Nephron progenitor cell (in vitro differentiated cells): ENCODE measurements around the gene NOL7.

ENCODE experiments used
- DNase-seq: peaks from one replicate; pipeline ENCODE4 v3.0.0; 2021
- H3K27ac Mint-ChIP-seq: 2 replicates; pipeline ENCODE4 v1.8.0; 2021; ENCODE audit warnings: mild to moderate bottlenecking, moderate library complexity, mixed read lengths
- H3K27me3 Mint-ChIP-seq: 2 replicates; pipeline ENCODE4 v1.8.0; 2021; ENCODE audit warnings: mild to moderate bottlenecking, low read depth, mixed read lengths; ENCODE audit not compliant: poor library complexity
- H3K36me3 Mint-ChIP-seq: 2 replicates; pipeline ENCODE4 v1.8.0; 2021; ENCODE audit warnings: low read depth, mixed read lengths
- H3K4me1 Mint-ChIP-seq: 2 replicates; pipeline ENCODE4 v1.8.0; 2021; ENCODE audit warnings: mixed read lengths
- H3K4me3 Mint-ChIP-seq: 2 replicates; pipeline ENCODE4 v1.8.0; 2021; ENCODE audit warnings: mild to moderate bottlenecking, moderate library complexity, mixed read lengths
- H3K9me3 Mint-ChIP-seq: 2 replicates; pipeline ENCODE4 v1.8.0; 2021; ENCODE audit warnings: mild to moderate bottlenecking, moderate library complexity, mixed read lengths
- TF ChIP-seq, protein P1 (sequence below): fragments of 200-600 bp; sonication (generic); IDR thresholded peaks from 2 replicates; pipeline ENCODE4 v1.5.0; 2021; ENCODE audit warnings: antibody characterized with exemption

The NOL7 gene

DNA sequence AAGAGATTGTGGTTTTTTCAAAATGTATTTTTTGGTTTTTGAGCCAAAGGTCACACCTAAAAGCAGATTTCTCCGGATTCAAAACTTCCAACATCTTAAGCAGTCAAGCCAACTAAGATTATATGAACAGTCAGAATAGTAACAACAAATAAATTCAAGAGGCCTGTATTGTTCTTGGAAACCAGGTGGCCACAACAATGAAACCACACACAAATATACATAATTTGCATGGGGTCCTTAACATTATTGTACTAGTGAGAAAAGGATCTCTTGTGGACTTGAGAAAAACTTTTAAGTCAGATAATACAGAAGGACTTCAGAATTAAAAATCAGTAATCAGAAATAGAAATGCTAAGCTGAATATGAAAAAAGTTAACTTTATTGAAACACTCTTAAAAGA is 40.6 kb downstream of the NOL7 start:
- Mint-ChIP-seq H3K4me1 (no peaks in the 10 kb centered on the region), H3K4me3 (no peak overlapping the region), H3K27ac (no peak overlapping the region), H3K36me3 (peaks cover 16% of the 10 kb centered on the region), H3K9me3 (peaks cover 4% of the 10 kb centered on the region), H3K27me3 (no peaks in the 10 kb centered on the region)
- TF ChIP-seq, protein P1, sequence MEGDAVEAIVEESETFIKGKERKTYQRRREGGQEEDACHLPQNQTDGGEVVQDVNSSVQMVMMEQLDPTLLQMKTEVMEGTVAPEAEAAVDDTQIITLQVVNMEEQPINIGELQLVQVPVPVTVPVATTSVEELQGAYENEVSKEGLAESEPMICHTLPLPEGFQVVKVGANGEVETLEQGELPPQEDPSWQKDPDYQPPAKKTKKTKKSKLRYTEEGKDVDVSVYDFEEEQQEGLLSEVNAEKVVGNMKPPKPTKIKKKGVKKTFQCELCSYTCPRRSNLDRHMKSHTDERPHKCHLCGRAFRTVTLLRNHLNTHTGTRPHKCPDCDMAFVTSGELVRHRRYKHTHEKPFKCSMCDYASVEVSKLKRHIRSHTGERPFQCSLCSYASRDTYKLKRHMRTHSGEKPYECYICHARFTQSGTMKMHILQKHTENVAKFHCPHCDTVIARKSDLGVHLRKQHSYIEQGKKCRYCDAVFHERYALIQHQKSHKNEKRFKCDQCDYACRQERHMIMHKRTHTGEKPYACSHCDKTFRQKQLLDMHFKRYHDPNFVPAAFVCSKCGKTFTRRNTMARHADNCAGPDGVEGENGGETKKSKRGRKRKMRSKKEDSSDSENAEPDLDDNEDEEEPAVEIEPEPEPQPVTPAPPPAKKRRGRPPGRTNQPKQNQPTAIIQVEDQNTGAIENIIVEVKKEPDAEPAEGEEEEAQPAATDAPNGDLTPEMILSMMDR: no peak
- DNase-seq: no peak

DNA sequence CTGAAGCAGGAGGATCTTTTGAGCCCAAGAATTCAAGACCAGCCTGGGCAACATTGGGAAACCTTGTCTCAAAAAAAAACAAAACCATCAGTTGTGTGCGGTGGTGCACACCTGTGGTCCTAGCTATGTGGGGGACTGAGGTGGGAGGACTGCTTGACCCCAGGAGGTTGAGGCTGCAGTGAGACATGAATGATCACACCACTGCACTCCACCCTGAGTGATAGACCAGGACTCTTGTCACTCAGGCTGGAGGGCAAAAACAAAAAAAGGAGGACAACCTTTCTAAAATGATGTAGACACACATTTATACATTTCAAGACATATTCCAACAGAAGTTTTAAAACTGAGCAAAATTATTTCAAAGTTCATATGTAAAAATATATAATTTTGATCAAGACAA is 45.1 kb downstream of the NOL7 start:
- Mint-ChIP-seq H3K36me3 (peaks cover 15% of the 10 kb centered on the region), H3K4me3 (no peak overlapping the region), H3K27me3 (no peaks in the 10 kb centered on the region), H3K27ac (no peak overlapping the region), H3K9me3 (peaks cover 25% of the 10 kb centered on the region), H3K4me1 (peaks cover 18% of the 10 kb centered on the region)
- DNase-seq: no peak
- TF ChIP-seq, protein P1: no peak

- Mint-ChIP-seq H3K36me3 (peaks cover 14% of the 10 kb centered on the region), H3K4me3 (no peak overlapping the region), H3K9me3 (peaks cover 25% of the 10 kb centered on the region), H3K4me1 (peaks cover 18% of the 10 kb centered on the region), H3K27me3 (no peaks in the 10 kb centered on the region), H3K27ac (peak overlapping the region; percentile 5)
- no peak for DNase-seq
- TF ChIP-seq, protein P1: no peak
Observed at GRCh38 chr6:13660893-13661292, 45.8 kb downstream of the NOL7 start.

- DNase-seq: no peak
- peaks cover 25% of the 10 kb centered on the region for H3K9me3 Mint-ChIP-seq
- H3K27me3 Mint-ChIP-seq: no peaks in the 10 kb centered on the region
- peaks cover 18% of the 10 kb centered on the region for H3K36me3 Mint-ChIP-seq
- peaks cover 18% of the 10 kb centered on the region for H3K4me1 Mint-ChIP-seq
- H3K27ac Mint-ChIP-seq: no peak overlapping the region
- TF ChIP-seq, protein P1: no peak
- no peak overlapping the region for H3K4me3 Mint-ChIP-seq
Observed at GRCh38 chr6:13661647-13662046, 46.5 kb downstream of the NOL7 start.

GRCh38 chr6:13662651-13663334 is 47.7 kb downstream of the NOL7 start:
- Mint-ChIP-seq H3K9me3 (peaks cover 26% of the 10 kb centered on the region), H3K27ac (peak overlapping the region; percentile 86), H3K27me3 (no peaks in the 10 kb centered on the region), H3K4me3 (no peak overlapping the region), H3K4me1 (peaks cover 18% of the 10 kb centered on the region), H3K36me3 (peaks cover 22% of the 10 kb centered on the region)
- TF ChIP-seq, protein P1: no peak
- DNase-seq: no peak

DNA sequence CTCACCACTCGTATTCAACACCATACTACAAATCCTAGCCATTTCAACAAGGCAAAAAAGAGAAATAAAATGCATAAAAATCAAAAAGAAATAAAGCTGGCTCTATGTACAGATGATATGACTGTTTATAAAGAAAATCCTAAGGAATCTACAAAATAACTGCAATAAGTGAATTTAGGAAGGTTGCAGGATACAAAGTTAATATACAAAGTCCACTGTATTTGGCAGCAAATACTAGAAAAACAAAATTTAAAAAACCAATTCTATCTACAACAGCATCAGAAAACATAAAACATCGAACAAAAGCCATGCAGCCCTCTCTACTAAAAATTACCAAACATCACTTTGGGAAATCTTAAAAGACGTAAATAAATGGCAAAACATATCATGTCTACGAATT is 48.9 kb downstream of the NOL7 start:
- Mint-ChIP-seq H3K27me3 (no peaks in the 10 kb centered on the region), H3K4me1 (peaks cover 18% of the 10 kb centered on the region), H3K9me3 (peaks cover 38% of the 10 kb centered on the region), H3K4me3 (no peak overlapping the region), H3K27ac (no peak overlapping the region), H3K36me3 (peaks cover 34% of the 10 kb centered on the region)
- no peak for DNase-seq
- TF ChIP-seq, protein P1: no peak
